CD4-positive, alpha-beta T cell treated with Interferon alpha-2 for 1 hour (primary cell): ENCODE data around the gene CSRNP2.

Source experiments
- DNase-seq, 2 donors: peaks; one replicate each; pipeline ENCODE4 v3.0.0-alpha.2; 2020 to 2022

CSRNP2 gene

DNA sequence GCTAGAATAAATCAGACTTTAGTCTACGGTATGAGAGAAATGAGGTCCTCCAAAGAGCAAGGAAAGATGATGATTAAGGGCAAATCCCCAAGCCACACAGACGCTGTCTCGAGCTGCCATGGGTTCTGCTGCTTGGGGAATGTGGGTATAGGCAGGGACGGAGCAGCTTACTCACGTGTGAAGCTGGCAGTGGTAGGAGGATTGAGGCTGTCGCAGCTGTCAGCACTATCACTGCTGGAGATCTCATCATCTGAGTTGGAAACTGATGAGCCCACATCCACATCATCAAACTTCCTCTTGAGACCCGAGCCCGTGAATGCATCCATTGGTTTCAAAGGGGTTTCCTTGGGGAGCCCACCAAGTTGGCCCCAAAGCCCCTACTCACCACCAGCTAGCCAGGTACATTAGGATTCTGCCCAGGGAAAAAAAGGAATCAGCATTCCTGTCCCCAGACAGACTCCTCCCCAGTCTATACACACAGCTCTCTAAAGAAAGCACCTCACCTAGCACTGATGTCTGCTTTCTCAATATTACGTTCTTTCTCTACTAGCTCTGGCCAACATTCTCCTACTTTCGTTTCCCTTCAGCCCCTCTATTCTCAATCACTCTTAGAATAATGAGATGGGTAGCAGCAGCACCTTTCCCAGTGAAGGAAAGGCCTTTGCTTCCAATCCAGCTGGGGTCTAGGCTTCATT, 7.0 kb downstream of the CSRNP2 start:
- DNase-seq: no peak

DNA sequence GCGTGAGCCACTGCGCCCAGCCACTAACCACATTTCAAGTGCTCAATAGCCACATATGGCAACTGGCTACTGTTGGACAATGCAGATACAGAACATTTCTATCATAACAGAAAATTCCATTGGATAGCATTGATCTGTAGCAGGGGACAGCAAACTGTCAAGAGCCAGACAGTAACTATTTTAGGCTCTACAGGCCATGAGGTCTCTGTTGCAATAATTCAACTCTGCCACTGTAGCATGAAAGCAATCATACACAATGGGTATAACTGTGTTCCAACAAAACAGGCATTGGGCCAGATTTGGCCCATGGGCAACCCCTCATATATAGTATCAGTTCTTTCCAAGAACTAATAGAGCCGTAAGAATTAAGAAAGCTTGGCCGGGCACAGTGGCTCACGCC, 8.0 kb downstream of the CSRNP2 start:
- DNase-seq: no peak

DNA sequence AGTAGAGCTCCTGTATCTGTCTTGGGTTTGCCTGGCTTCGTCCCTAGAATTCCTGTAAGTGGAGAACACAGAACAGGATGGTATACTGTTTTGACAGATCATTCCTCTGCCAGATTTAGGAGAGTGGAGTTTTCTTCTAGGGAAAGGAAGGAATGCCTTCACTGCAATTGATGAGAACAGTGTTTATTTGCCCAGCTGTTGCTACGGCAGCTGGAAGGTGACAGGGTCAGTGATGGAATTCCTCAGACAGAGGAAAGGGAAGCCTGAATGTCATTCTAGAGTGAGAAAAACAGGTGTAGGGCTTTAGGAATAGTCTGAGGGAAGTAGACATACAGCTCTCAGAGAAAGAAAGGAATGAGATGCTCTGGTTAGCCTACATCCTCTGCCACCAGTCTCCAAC, 11.7 kb downstream of the CSRNP2 start:
- DNase-seq: no peak

DNA sequence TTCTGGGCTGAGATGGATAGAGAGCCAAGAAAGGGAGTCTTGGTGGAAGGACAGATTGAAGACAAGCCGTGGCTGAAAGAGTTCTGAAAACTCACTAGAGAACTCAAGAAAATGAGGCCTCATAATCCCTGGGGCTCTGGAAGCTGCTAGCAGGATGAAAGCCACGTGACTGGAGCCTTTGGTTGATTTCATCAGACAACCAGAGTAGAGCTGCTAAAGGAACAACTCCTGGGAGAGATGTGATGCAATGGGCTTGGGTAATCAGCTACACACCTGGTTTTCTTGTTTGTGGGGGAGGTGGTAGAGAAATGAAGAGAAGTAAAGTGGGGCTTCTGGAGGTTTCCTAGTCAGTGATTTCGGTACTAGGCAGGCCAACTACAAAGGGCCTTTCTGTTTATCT, 13.4 kb downstream of the CSRNP2 start:
- no peak for DNase-seq

DNA sequence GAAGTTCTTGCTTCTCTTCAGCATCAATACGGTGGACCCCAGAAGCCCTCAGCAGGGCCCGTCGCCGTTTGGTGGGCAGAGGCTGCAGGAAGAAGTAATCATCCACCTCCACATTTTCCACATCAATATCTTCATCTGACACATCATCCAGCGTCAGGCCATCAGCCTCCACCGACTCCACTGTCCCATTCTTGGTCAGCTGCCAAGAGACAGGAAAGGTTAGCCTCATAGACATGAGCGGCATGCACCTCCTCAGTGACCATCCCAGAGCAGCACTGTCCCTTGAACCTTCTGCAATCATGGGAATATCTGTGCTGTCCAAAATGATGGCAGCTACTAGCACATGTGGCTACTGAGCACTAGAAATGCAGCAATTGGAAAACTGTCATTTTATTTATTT, 15.6 kb downstream of the CSRNP2 start:
- no peak for DNase-seq

DNA sequence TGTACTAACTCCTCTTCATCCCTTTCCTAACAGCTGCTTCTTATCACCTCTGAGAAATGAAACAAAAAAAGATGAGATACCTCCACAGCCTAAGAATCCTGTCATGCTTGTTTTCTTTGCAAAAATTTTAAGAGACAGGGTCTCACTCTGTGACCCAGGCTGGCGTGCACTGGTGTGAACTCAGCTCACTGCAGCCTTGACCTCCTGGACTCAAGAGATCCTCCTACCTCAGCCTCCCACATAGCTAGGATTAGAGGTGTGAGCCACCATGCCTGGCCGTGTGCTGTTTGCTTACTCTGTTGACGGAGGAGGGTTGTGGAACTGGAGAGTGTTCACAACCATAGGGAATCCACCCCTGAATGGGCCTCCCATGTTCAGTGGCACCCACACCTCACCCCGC, 16.2 kb downstream of the CSRNP2 start:
- DNase-seq: no peak

DNA sequence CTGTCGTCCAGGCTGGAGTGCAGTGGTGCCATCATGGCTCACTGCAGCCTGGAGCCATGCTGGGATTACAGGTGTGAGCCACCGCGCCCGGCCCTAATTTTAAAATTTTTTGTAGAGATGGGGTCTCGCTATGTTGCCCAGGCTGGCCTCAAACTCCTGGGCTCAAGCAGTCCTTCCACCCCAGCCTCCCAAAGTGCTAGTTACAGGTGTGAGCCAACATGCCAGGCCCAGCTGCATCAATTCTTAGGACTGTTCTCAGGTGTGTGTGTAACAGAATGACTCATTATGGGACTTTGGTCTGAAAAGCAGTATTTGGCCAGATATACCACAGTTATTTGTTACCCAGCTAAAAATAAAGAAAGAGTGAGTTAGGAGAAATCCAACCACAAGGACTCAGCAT, 17.9 kb downstream of the CSRNP2 start:
- DNase-seq: no peak

DNA sequence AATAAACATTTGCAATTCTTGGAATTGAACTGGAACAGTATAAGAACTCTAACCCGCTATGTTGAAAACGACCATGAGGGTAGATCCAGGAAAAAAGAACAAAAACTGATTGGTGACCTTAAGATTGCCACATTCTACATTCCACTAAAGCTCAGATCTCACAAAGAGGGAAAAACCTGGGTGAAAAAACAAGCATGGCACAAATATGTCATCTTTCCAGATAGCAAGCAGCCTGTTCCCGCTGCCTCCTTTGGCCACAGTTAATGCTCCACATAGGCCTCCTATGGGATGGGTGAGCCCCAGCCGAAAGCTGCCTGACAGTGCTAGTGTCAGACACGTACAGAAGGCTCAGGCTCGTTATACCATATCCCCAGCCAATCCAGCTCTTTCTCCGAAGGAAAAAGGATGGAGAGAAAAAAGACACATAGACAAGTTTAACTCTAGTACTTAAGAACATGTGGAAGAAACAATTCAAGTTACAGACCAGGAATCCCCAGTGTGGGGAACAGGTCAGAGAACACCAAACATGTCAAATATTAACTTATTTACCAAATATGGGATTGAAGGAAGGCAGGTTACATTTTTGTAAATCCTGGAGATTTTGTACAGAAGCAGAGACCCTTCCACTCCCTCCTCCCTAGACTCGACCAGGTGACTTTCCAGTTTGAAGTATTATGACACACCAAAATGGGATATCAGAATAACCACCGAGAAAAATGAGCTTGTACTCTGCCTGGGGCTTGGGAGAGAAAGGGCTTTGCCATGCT, 20.6 kb downstream of the CSRNP2 start:
- no peak for DNase-seq

DNA sequence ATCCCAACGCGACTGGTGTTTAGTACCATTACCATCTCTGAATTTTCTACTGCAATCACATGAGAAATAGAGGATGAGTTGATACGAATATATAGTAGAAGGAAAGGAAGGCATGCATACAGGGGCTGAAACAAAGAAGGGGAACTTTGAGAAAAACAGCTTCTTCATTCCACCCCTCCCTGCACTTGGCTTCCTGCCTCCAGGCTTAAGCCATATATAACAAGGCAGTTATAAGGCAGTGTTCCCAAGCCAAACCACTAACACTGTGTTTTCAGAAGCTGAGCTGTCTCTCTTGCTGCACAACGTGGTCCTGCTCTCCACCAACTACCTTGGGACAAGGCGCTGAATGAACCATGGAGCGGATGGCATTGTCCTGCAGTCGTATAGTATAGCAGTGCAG, 24.3 kb downstream of the CSRNP2 start:
- DNase-seq: no peak

DNA sequence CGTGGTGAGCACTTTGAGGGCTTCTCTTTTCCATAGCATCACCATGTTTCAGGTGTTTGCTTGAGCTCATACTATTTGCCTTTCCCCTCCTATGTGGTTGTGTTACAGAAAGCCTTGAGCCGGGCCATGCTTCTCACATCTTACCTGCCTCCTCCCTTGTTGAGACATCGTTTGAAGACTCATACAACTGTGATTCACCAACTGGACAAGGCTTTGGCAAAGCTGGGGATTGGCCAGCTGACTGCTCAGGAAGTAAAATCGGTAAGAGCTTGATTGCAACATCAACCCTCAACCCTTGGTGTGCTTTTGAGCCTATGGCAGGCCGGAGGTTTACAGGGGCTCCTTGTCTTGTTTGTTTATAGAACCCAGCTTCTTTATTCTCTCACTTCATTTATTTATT, 27.2 kb downstream of the CSRNP2 start:
- DNase-seq: peak in 1 of 2 donors; percentile 2

DNA sequence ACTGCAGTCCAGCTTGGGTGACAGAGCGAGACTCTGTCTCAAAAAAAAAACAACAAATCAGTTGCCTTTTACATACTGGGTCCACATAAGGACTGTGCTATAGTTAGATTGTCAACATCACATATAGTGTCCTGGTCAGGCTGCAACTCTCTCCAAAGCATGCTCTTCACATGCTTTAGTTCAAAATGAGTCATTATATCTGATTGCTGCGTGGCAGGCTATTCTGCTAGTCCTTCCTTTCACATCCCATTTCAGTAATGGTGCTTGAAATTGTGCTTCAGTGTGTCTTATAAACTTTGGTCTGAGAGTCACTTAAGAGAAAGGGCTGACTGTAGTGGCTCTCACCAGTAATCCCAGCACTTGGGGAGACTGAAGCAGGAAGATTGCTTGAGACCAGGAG, 28.3 kb downstream of the CSRNP2 start:
- DNase-seq: no peak

DNA sequence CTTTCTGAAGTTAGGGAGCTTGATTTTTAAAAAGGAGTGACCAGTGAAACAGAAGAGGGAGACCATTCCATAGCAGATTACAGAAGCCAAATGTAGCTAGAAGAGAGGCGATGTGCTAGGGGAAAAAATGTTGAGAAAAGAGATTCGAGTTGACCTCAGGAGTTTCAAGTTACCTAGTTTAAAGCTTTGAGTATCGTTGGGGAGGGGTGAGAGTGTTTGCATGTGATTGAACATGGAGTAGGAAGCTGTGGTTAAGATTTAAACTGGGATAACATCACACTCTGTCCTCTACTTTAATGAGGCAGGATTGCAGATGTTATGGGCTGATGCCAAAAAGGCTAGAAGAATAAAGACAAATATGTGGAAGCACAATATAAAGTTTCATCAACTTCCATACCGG, 31.6 kb downstream of the CSRNP2 start:
- no peak for DNase-seq

DNA sequence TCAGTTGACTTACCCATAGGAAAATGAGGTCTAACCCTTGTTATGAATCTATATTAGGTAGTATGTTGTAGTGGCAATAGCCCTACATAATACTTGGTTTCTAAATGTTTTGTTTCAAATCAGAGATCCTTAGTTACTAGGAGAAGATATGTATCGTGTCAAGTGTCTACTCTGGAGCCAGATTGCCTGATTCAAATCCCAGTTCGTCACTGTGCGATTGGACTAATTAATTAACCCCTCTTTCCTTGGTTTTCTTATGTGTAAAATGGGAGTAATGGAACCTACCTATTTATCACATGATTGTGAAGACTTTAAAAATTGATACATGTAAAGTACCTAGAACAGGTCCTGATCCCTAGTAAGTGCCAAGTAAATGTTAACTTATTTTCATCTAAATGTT, 33.9 kb downstream of the CSRNP2 start:
- no peak for DNase-seq

DNA sequence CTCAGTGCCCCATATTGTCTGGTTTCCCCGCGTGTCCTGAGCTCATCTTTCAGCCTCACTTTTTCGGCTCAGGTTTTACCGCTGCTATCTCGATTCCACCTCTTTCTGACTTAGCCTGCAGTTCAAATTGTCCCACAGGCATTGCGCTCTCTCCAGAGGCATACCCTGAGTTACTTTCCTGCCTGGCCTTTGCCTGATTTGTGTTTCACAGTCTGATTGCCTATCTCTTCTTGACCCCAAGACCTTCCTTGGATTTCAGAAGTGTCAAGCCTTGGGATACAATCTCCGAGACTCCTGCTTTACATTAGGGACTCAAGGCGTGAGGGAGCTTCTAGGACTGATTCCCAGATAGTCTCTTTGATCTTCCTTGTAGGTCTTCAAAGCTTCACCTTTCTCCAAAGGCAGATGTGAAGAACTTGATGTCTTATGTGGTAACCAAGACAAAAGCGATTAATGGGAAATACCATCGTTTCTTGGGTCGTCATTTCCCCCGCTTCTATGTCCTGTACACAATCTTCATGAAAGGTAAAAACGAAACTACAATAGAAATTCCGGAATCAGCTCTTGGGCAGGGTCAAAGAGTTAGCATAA, 34.6 kb downstream of the CSRNP2 start:
- DNase-seq: peak; percentile 41 to 71

DNA sequence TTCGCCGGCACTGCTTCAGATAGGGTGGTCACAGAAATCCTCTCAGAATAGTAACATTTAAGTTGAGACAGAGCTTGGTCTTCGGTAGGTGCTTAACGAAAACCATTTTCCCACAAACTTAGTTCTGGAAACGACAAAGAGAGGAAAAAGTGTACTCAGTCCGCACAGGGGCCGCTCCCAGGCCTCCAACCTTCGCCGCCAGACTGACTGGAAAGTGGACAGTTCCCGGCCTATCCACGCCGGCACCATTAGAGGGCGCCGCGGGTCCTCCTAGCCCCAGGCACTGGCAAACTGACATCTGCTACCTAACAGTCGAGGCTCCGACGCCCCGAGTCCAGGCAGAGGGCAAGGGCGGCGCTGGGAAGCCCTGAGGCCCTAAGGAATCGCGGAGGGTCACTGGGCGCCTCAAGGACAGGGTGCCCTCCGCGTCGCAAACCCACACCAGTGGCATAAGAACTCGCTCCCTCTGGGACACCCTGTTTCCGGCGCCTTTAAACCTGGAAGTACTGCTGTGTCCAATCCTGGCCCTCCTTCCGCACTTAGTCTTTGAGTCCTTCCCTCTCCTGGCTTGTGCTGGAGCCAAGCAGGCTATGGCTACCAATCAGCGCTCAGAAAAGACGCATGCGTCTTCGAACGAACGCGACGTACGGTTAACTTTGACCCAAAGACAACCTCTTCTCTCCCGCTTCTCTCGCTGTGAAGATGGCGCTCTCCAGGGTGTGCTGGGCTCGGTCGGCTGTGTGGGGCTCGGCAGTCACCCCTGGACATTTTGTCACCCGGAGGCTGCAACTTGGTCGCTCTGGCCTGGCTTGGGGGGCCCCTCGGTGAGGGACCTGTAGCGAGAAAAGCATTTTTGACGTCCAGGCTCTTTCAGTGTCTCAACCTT, 35.5 kb downstream of the CSRNP2 start, which contains the start of gene LETMD1:
Gene LETMD1, plus strand, starts transcription at position 673 of the 886 bp plus-strand sequence. Its CDS starts 30 bp downstream, at position 703.
- DNase-seq: peak; percentile 95 to 96

DNA sequence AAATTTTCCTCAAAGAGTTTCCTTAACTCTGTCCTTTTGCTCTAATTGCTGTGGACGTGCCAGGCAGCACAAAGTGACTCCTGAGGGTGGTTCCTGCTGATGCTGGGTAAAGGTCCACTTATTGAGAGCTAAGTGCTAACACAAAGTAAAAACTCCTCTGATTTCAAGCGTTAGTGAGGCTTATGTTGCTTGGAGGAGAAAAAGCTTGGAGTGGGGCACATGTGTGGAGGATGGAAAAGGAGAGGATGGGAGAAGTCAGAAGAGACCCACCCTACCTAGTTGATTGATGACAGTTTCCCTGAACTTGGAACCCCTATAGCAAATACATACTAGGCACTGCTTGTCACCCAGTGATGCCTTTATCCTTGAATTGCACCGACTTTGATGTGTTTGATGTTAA, 47.1 kb downstream of the CSRNP2 start:
- DNase-seq: no peak

DNA sequence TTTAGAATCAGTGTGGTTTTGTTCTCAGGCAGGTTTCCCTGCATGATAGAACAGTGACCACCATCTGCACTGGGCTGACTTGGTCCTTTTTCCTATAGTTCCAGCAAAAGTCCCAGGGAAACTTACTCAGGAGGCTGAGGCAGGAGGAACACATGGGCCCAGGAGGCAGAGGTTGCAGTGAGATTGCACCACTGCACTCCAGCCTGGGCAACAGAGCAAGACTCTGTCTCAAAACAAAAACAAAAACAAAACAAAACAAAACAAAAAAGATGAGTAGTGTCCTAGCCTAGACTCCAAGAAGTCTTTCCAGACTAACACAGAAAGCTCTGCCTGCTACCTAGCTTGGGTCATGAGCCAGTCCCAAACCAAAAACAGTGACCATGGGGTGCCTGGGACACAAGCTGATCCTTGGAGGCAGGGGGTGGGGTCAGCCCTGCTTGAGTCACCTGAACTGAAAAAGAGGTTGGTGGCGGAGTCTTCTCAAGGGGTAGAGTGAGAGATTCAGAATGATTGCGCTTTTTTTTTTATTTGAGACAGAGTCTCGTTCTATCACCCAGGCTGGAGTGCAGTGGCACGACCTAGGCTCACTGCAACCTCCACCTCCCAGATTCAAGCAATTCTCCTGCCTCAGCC, 49.8 kb downstream of the CSRNP2 start:
- no peak for DNase-seq

DNA sequence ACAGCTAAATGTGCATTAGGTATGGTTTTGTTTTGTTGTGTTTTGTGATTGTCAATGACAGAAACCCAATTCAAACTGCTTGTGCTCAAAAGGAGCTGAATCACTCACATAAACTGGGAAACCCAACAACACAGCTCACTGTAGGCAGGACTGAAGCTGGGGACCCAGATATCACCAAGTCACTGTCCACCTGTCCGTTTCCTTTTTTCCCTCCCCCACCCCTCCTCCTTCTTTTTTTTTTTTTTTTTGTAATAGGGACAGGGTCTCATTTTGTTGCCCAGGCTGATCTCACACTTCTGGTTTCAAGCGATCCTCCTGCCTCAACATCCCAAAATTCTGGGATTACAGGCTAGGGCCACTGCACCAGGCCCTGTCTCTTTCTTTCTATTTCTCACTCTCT, 50.3 kb downstream of the CSRNP2 start:
- no peak for DNase-seq

DNA sequence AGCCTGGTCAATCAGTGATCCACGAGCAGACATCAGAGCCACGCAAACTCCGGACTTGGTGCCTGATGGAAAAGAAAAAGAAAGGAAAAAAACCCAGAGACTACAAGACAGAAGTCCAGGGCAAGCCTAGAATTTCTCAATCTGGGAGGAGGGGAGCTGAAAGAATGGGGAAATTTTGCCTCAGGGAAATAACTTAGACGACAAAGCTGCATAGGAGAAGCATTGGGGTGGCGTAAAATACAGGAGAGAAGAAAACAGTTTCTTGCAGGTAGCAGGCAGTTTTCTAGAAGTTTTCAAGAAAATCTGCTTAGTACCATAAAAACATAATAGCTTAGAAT, 54.6 kb downstream of the CSRNP2 start:
- DNase-seq: no peak

DNA sequence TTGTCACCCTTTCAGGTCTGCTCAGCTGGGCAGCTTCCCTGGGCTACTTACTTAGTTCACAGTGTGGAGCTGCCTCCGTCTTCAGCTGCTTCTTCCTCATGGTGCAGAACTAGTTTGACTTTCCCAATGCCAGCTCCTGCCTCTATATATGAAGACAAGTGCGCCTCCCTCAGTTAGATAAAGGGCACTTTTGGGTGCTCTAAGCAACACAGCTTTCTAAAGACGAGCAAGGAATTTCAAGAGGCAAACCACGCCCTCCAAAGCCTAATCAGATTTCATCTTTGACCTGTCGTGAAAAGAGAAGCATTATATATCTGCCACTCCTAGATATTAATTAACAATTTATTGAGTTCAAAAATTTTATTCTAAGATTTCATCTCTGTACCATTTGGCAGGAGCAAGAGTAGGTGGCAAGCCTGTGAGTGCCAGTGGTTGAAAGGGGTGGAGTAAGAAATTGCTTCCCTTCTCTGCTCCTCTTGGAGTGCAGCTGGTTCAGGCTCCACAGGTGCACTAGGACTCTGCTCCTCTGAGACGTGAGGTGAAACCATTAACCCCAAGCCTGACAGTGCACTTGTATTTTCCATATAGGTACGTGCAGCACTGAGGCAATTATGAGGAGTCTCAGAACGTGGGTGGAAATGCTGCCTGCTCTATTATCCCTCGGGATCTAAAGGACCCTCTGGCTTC, 55.1 kb downstream of the CSRNP2 start:
- DNase-seq: peak; percentile 18 to 42

DNA sequence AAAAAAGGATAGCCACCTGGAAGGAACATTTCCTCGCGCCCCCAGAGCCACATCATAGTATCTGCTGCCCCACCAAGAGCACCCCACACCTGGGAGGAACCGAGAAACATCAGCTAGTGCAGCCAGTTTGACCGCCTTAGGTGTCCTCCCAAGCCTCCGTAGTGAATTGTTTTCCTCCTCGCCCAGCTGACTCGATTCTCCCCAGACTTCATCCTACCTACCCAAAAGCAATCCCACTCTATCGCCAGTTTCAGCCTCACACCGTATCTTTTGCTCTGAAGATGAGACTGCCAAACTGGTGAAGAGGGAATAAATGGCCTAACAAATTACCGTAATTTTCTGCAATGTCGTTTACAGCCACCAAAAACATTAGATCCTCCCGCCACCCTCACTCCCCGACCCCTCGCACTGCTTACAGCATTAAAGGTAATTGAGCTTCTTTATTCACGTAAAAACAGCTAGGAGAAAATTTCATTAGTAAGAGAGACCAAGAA, 56.0 kb downstream of the CSRNP2 start:
- DNase-seq: no peak
